Right lobe of liver (tissue), 6 donors: Measurements from ENCODE around the gene ERC2. TPM values are rescaled to one million over a fixed set of nuclear protein-coding genes. Genes with fewer than 3 reads are reported as not detected.

ENCODE experiments used
- ATAC-seq, 4 donors: fragments of 200-7000 bp; cut with Tn5 transposase; one replicate each; pipeline ENCODE4 v1.9.1; 2020; ENCODE audit warnings: mild to moderate bottlenecking in 4 of 4, moderate library complexity in 4 of 4
- DNase-seq, 3 donors: peaks; one replicate each; pipeline ENCODE4 v3.0.0-alpha.2; 2020
- H3K27ac ChIP-seq, 3 donors: fragments of 200-600 bp; one replicate each; pipeline ENCODE4 v1.8.0; 2022
- H3K27me3 ChIP-seq, 2 donors: fragments of 200-600 bp; one replicate each; pipeline ENCODE4 v1.8.0; 2022
- H3K36me3 ChIP-seq, 4 donors: fragments of 200-600 bp; sonication (generic) in 1 of 4; one replicate each; pipeline versions ENCODE4 v1.5.1 to v1.8.0; 2017 to 2022; ENCODE audit warnings: control low read depth in 1 of 4
- H3K4me1 ChIP-seq, 4 donors: fragments of 200-600 bp; sonication (generic) in 1 of 4; one replicate each; pipeline versions ENCODE4 v1.5.1 to v1.8.0; 2017 to 2022; ENCODE audit warnings: control low read depth in 1 of 4
- H3K4me3 ChIP-seq, 3 donors: fragments of 200-600 bp; one replicate each; pipeline ENCODE4 v1.8.0; 2022
- H3K9me3 ChIP-seq, 4 donors: fragments of 200-600 bp; sonication (generic) in 1 of 4; one replicate each; pipeline versions ENCODE4 v1.5.1 to v1.8.0; 2017 to 2022; ENCODE audit warnings: control low read depth in 1 of 4
- POLR2A ChIP-seq: fragments of 450-650 bp; IDR thresholded peaks from one replicate; pipeline ENCODE4 v1.6.1; 2017; ENCODE audit warnings: antibody characterized with exemption, mild to moderate bottlenecking
- WGBS: methylation state at CpG from one replicate; pipeline ENCODE4 v1.1.6; 2018; ENCODE audit warnings: low coverage, low lambda C conversion rate; ENCODE audit not compliant: insufficient coverage; ENCODE audit errors: missing lambda C conversion rate; 5-methylcytosine and 5-hydroxymethylcytosine counted together
- intact Hi-C, 2 donors: fragments of 100-400 bp; cut with DNase I; formaldehyde crosslinking; loops; one replicate each; pipeline versions ENCODE4 v1.11.2 to v1.14.1; 2022
- total RNA-seq, 6 experiments: library from RNA; depleted of rRNA in 2 of 6; stranded (reverse); fragments of >200 nt in 2 of 6; fragmentation: NEBNext Ultra II Directional in 3 of 6; extraction: Animal tissue kit (Norgen Biotek cat#: 25700) in 3 of 6; gene quantifications; one replicate each; pipeline versions ENCODE4 v1.1.0 to v1.2.4, GENCODE V29; 2016 to 2023
- TF ChIP-seq, protein P1 (sequence below), 4 donors: fragments of 200-600 bp in 3 of 4; fragments of 450-650 bp in 1 of 4; IDR thresholded peaks; one replicate each; pipeline versions ENCODE4 v1.5.1 to v1.8.0; 2016 to 2022; ENCODE audit warnings: antibody characterized with exemption in 4 of 4, mild to moderate bottlenecking in 2 of 4
- donor health status: DM: no; HTN: yes; CAD: no.
- donor health status: DM: no; HTN: no; CAD: no.
- donor health status: DM: no; HTN: no; CAD: no.
- donor health status: DM: no; HTN: yes; CAD: no.
- donor health status: DM: no; HTN: yes; CAD: no.

Gene ERC2
- total RNA-seq, 6 experiments from 2014 or later: not detected

DNA sequence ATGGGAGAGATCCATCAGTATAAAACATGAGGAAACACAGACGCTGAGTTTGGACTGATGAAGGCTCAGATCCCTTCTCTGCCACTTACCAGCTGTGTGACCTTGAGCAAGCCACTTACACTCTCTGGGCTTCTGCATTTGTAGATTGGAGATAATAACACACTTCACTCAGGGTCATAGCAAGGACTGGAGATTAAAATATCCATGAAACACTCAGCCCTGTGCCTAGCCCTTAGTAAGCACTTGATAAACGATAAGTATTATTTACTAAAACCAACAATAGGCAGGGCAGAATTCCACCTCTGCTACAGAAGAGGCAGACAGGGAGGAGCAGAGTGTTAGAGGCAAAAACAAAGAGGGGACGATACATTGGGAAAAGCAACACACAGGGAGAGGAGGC lies 560.7 kb downstream of the ERC2 start:
- no peaks in the 10 kb centered on the region for H3K9me3 ChIP-seq
- no peaks in the 10 kb centered on the region for H3K27me3 ChIP-seq
- H3K4me1 ChIP-seq: no peaks in the 10 kb centered on the region
- TF ChIP-seq, protein P1, sequence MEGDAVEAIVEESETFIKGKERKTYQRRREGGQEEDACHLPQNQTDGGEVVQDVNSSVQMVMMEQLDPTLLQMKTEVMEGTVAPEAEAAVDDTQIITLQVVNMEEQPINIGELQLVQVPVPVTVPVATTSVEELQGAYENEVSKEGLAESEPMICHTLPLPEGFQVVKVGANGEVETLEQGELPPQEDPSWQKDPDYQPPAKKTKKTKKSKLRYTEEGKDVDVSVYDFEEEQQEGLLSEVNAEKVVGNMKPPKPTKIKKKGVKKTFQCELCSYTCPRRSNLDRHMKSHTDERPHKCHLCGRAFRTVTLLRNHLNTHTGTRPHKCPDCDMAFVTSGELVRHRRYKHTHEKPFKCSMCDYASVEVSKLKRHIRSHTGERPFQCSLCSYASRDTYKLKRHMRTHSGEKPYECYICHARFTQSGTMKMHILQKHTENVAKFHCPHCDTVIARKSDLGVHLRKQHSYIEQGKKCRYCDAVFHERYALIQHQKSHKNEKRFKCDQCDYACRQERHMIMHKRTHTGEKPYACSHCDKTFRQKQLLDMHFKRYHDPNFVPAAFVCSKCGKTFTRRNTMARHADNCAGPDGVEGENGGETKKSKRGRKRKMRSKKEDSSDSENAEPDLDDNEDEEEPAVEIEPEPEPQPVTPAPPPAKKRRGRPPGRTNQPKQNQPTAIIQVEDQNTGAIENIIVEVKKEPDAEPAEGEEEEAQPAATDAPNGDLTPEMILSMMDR (IDR thresholded peaks at IDR 0.05): no peak
- no peak for TF ChIP-seq POLR2A
- H3K36me3 ChIP-seq: no peaks in the 10 kb centered on the region
- no peak overlapping the region for H3K27ac ChIP-seq
- WGBS: 46% methylated on average over 3 of the region's 3 CpGs
- ATAC-seq: no peak
- H3K4me3 ChIP-seq: no peak overlapping the region
- intact Hi-C loops: no loop called here
- no peak for DNase-seq

DNA sequence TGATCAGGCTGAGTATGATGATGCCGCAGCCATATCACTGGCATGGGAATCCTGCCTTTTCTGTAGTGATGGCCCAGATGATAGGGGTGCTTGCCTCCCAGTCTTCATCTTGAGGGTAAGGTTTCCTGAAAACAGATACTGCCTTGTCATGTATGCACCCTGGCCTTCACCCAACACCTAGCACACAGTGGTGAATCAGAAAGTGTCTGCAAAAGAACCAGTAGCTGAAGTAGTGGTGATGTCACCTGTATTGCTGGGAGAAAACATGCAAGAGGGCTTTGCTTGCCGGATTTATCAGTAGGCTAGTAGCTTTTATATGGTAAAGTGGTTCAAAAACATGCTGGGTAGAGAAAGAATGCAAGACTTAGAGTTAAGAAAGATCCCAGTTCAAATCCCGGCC lies 561.4 kb downstream of the ERC2 start:
- H3K9me3 ChIP-seq: no peaks in the 10 kb centered on the region
- H3K4me1 ChIP-seq: peaks cover 0 to 2% (median 0%) of the 10 kb centered on the region in 4 donors
- DNase-seq (no peak), ATAC-seq (no peak)
- no peak overlapping the region for H3K27ac ChIP-seq
- H3K36me3 ChIP-seq: no peaks in the 10 kb centered on the region
- H3K27me3 ChIP-seq: no peaks in the 10 kb centered on the region
- H3K4me3 ChIP-seq: no peak overlapping the region
- TF ChIP-seq, protein P1 (IDR thresholded peaks at IDR 0.05): no peak
- no peak for TF ChIP-seq POLR2A
- WGBS: 80% methylated on average over 2 of the region's 3 CpGs
- intact Hi-C loops: no loop called here

DNA sequence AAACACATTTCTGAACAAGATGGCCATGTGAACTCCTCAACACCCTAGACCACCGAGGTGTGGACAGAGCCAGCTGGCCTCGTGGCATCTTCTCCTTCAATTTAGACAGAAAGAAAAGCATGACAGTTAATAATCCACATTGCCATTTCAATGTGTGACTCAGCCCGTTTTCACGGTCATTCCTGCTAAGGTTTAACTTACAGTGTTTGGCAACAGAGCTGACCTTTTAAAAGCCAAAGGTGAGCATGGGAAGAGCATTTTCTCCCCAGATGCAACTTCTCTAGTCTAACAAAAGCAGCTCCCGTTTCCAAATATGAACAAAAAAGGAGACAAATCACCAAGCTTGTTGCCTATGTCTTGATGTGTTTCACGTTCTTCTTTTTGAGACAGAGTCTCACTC lies 563.6 kb downstream of the ERC2 start:
- Histone ChIP-seq H3K4me3 (no peak overlapping the region), H3K4me1 (peaks cover 0 to 2% (median 0%) of the 10 kb centered on the region in 4 donors), H3K9me3 (no peaks in the 10 kb centered on the region), H3K36me3 (no peaks in the 10 kb centered on the region), H3K27ac (no peak overlapping the region), H3K27me3 (no peaks in the 10 kb centered on the region)
- ATAC-seq: peak in 1 of 4 donors; percentile 27
- WGBS: 45% methylated on average over 6 of the region's 6 CpGs
- intact Hi-C loops: no loop called here
- TF ChIP-seq POLR2A: no peak
- TF ChIP-seq, protein P1 (IDR thresholded peaks at IDR 0.05): no peak
- no peak for DNase-seq

DNA sequence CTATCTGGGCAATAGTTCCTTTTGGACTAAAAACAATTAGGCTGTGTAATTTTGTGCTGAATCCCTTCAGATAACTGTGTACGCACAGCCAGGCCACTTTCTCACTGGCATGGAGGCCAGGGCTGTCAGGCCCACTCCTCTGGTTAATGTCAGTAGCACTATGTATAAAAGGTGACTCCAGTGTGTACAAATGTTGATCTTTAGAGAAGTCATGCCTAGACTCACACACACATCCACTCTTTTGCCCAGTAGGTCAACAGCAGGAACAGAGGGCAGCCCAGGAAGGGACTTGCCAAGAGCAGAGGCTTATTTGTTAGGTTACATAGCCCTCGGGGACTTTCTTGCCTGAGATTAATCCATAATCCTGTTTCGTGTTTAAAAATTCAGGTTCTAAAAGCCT lies 564.6 kb downstream of the ERC2 start:
- Histone ChIP-seq H3K27ac (no peak overlapping the region), H3K36me3 (no peaks in the 10 kb centered on the region), H3K4me1 (peaks cover 0 to 2% (median 0%) of the 10 kb centered on the region in 4 donors), H3K27me3 (no peaks in the 10 kb centered on the region), H3K9me3 (no peaks in the 10 kb centered on the region), H3K4me3 (no peak overlapping the region)
- ATAC-seq (peak in 2 of 4 donors; percentile 64 to 65), DNase-seq (no peak)
- intact Hi-C loops: no loop called here
- WGBS: 48% methylated on average over 3 of the region's 3 CpGs
- TF ChIP-seq POLR2A: no peak
- TF ChIP-seq, protein P1 (IDR thresholded peaks at IDR 0.05): no peak
